GM13977 (cell line): ENCODE measurements around the gene OGA.
"Not testable (repeated sequence)": the region's sequence is repeated elsewhere in the genome, so short reads cannot be mapped to it uniquely, and the experiment has no call there.

Experiments used
- DNase-seq: peaks from one replicate; pipeline ENCODE4 v3.0.0; 2012; ENCODE audit warnings: low spot score
- in situ Hi-C: fragments of 300-500 bp; cut with MboI; formaldehyde crosslinking; loops from one replicate; pipeline ENCODE4 v1.12.0; 2022; ENCODE audit warnings: low sequenced_read_pairs, low pct_unique_long_range_greater_than_20kb, mixed read lengths, inconsistent platforms; ENCODE audit not compliant: unreplicated experiment
- TF ChIP-seq, protein P1 (sequence below): IDR thresholded peaks from 2 replicates; pipeline ENCODE4 v1.5.1; 2012; ENCODE audit warnings: mild to moderate bottlenecking, control low read depth; ENCODE audit not compliant: insufficient read depth; ENCODE audit errors: extremely low read depth, missing control alignments

OGA gene

DNA sequence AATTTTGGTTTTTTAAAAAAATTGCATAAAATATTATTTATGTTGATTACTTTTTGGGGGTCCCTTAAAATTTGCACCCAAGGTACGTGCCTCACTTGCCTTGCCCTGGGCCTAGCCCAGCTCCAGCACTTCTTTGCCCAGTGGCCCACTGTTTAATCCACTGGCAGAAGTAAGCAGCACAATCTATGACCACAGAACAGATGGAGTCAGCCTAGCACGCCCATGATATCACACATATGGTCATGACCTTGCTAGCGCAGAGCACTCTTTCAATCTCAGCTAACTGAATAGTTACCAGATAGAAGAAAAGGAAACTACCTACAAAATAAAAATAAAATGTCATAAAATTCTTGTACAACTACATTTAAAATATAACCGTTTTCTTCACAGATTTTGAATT lies 5.6 kb downstream of the OGA start:
- TF ChIP-seq, protein P1, sequence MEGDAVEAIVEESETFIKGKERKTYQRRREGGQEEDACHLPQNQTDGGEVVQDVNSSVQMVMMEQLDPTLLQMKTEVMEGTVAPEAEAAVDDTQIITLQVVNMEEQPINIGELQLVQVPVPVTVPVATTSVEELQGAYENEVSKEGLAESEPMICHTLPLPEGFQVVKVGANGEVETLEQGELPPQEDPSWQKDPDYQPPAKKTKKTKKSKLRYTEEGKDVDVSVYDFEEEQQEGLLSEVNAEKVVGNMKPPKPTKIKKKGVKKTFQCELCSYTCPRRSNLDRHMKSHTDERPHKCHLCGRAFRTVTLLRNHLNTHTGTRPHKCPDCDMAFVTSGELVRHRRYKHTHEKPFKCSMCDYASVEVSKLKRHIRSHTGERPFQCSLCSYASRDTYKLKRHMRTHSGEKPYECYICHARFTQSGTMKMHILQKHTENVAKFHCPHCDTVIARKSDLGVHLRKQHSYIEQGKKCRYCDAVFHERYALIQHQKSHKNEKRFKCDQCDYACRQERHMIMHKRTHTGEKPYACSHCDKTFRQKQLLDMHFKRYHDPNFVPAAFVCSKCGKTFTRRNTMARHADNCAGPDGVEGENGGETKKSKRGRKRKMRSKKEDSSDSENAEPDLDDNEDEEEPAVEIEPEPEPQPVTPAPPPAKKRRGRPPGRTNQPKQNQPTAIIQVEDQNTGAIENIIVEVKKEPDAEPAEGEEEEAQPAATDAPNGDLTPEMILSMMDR, result no peak
- in situ Hi-C loops, result no loop called here
- no peak for DNase-seq

DNA sequence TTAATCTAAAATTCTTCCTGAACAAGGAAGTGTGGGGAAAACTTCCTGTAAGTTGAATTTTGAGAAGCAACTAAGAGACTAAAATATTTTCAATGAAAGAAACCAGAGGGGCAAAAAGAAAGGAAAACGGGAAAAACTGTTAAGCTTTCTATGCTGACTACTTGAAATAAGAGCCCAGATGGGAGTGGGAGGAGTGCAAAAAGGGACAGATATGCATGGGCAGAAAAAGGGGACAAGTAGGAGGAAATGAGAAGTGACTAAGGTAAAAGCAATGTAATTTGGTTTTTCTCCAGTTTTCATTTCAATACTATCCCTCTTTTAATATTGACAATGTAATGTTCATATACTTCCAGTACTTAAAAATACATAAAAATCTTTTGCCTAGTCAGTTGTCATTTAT lies 11.1 kb downstream of the OGA start:
- in situ Hi-C loops, result no loop called here
- DNase-seq, result no peak
- TF ChIP-seq, protein P1, result no peak

DNA sequence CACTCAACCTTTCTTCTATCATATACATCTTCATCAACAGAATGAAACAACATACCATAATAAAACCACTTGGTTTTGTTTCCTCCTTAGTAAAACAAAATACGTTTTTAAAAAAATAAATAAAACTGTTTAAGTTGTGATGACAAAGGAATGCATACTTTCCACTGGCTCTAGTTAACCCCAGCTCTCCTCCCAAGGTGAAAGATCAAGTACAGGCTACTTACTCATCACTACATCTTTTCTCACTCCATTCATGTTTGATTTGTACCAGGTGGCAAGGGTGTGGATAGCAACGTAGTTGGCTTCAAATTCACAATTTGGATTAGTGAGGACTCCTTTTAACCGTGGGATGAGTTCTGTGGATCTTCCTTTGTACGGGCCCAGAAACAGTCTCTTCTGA lies 14.7 kb downstream of the OGA start:
- in situ Hi-C loops, result no loop called here
- TF ChIP-seq, protein P1, result no peak
- DNase-seq, result no peak

GRCh38 chr10:101797403-101798059 lies 20.7 kb downstream of the OGA start:
- in situ Hi-C loops, result no loop called here
- TF ChIP-seq, protein P1, result no peak
- no peak for DNase-seq

GRCh38 chr10:101793526-101793925 lies 24.7 kb downstream of the OGA start:
- TF ChIP-seq, protein P1, result no peak
- in situ Hi-C loops, result no loop called here
- DNase-seq, result no peak

DNA sequence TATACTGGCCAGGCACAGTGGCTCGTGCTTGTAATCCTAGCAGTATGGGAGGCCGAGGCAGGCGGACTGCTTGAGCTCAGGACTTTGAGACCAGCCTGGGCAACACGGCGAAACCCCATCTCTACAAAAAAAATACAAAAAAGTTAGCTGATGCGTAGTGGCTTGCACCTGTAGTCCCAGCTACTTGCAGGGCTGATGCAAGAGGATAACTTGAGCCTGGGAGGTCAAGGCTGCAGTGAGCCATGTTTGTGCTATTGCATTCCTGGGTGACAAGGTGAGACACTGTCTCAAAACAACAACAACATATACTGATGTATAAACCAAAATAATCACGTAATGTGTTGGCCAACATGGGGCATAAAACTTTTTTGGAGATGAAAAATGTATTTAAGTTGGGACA lies 28.6 kb downstream of the OGA start:
- in situ Hi-C loops, result no loop called here
- TF ChIP-seq, protein P1, result no peak
- DNase-seq, result no peak

DNA sequence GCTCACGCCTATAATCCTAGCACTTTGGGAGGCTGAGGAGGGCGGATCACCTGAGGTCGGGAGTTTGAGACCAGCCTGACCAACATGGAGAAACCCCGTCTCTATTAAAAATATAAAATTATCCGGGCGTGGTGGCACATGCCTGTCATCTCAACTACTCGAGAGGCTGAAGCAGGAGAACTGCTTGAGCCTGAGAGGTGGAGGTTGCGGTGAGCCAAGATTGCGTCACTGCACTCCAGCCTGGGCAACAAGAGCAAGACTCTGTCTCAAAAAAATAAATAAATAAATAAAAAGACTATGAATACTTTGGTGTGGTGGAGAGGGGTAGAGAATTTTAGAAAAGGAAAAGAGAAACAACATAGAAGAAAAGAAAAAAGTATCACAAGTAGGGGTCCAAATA lies 29.0 kb downstream of the OGA start:
- in situ Hi-C loops, DNase-seq: not testable (repeated sequence)
